Aorta (tissue), 5 donors: ENCODE data around the gene FBXW11. TPM values are rescaled to one million over a fixed set of nuclear protein-coding genes. Genes with fewer than 3 reads are reported as not detected.
"Not testable (repeated sequence)": the region's sequence is repeated elsewhere in the genome, so short reads cannot be mapped to it uniquely, and the experiment has no call there.

Experiments
- ATAC-seq: fragments of 200-7000 bp; cut with Tn5 transposase; one replicate; pipeline ENCODE4 v1.9.1; 2022; ENCODE audit warnings: moderate library complexity; ENCODE audit not compliant: low FRiP score
- DNase-seq, 2 donors: peaks; one replicate each; pipeline ENCODE4 v3.0.0-alpha.2; 2020
- H3K27ac ChIP-seq, 2 donors: one replicate each; pipeline ENCODE4 v1.5.1; 2013; ENCODE audit warnings: low read length in 2 of 2, mild to moderate bottlenecking in 2 of 2, moderate library complexity in 2 of 2, control low read depth in 1 of 2, inconsistent platforms in 1 of 2, low read depth in 1 of 2
- H3K27me3 ChIP-seq, 2 donors: one replicate each; pipeline ENCODE4 v1.6.1; 2013; ENCODE audit warnings: control low read depth in 1 of 2, low read length in 1 of 2, mild to moderate bottlenecking in 1 of 2, moderate library complexity in 1 of 2; ENCODE audit not compliant: insufficient read depth in 2 of 2, control insufficient read depth in 1 of 2
- H3K36me3 ChIP-seq, 2 donors: one replicate each; pipeline ENCODE4 v1.6.1; 2013; ENCODE audit warnings: control low read depth in 1 of 2, low read length in 1 of 2, mild to moderate bottlenecking in 1 of 2; ENCODE audit not compliant: insufficient read depth in 2 of 2, control insufficient read depth in 1 of 2
- H3K4me1 ChIP-seq, 2 donors: one replicate each; pipeline ENCODE4 v1.6.1; 2013; ENCODE audit warnings: low read length in 2 of 2, control low read depth in 1 of 2, mild to moderate bottlenecking in 1 of 2, moderate library complexity in 1 of 2; ENCODE audit not compliant: insufficient read depth in 2 of 2, control insufficient read depth in 1 of 2
- H3K4me3 ChIP-seq, 2 donors: one replicate each; pipeline ENCODE4 v1.5.1; 2013; ENCODE audit warnings: low read length in 2 of 2, control low read depth in 1 of 2, mild to moderate bottlenecking in 1 of 2
- H3K9me3 ChIP-seq: one replicate; pipeline ENCODE4 v1.6.1; 2013; ENCODE audit warnings: mild to moderate bottlenecking, low read length; ENCODE audit not compliant: control insufficient read depth
- WGBS, 2 donors: extraction: QIAGEN DNeasy Blood & Tissue Kit; methylation state at CpG; one replicate each; pipeline ENCODE4 v1.1.7; 2013; 5-methylcytosine and 5-hydroxymethylcytosine counted together
- intact Hi-C, 2 donors: fragments of 100-400 bp; cut with DNase I; formaldehyde crosslinking; loops; one replicate each; pipeline versions ENCODE4 v1.14.2 to v1.15.0; 2022
- polyA plus RNA-seq, 2 donors: library from polyadenylated mRNA; stranded (reverse); fragments of 200-250 nt; gene quantifications; one replicate each; pipeline ENCODE4 v1.2.3, GENCODE V29; 2013
- total RNA-seq, 2 donors: library from RNA; stranded (reverse); fragmentation: NEBNext Ultra II Directional; extraction: Animal tissue kit (Norgen Biotek cat#: 25700); gene quantifications; one replicate each; pipeline ENCODE4 v1.2.1, GENCODE V29; 2021
- donor health status: healthy with polysubstance abuse.
- donor health status: Bipolar disorder and iron deficiency.
- donor health status: DM: no; HTN: no; CAD: no.
- donor health status: DM: no; HTN: no; CAD: no.
- donor health status: DM: yes; HTN: yes; CAD: no.

Gene FBXW11
- total and polyA plus RNA-seq, 4 donors, result 13.5 to 64.0 (median 40.9) TPM

DNA sequence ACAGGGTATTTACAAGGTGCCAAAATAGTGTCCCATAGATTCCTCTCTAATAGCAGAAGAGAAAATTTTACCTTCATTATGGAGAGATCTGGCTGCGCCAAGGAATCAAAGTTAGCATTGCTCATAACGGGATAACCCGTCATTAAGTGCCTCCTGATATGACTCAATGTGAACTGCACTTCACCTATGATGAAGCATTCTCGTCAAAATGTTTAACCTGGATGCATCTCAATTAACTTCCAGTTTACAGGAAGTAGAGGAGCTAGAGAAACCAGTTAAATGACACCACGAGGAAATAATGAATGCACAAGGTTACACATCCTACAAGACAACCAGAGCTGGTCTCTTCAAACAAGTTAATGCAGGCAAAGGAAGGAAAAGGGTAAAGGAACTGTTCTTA lies 17.2 kb downstream of the FBXW11 start:
- H3K27me3 ChIP-seq, result no peaks in the 10 kb centered on the region
- no peak overlapping the region for H3K4me3 ChIP-seq
- intact Hi-C loops, result no loop called here
- no peaks in the 10 kb centered on the region for H3K36me3 ChIP-seq
- no peak for DNase-seq
- peaks cover 0 to 4% of the 10 kb centered on the region in 2 donors for H3K4me1 ChIP-seq
- no peak overlapping the region for H3K27ac ChIP-seq
- no peak for ATAC-seq
- no peaks in the 10 kb centered on the region for H3K9me3 ChIP-seq
- 77 to 82% methylated on average over 5 of the region's 5 CpGs for WGBS, 2 donors

DNA sequence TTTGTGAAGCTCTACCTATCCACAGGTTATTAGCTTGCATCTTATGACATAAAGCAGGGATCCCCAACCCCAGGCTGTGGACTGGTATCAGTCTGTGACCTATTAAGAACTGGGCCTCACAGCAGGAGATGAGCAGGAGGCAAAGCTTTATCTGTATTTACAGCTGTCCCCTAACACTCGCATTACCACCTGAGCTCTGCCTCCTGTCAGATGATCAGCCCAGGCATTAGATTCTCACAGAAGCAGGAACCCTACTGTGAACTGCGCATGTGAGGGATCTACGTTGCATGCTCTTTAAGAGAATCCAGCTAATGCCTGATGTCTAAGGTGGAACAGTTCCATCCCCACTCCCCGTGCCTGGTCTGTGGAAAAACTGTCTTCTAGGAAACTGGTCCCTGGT lies 19.7 kb downstream of the FBXW11 start:
- Histone ChIP-seq H3K9me3 (no peaks in the 10 kb centered on the region), H3K27me3 (no peaks in the 10 kb centered on the region), H3K36me3 (no peaks in the 10 kb centered on the region), H3K27ac (no peak overlapping the region), H3K4me3 (no peak overlapping the region), H3K4me1 (no peaks in the 10 kb centered on the region)
- no peak for ATAC-seq
- no peak for DNase-seq
- intact Hi-C loops, result no loop called here
- 76 to 84% methylated on average over 4 of the region's 4 CpGs for WGBS, 2 donors

GRCh38 chr5:171984748-171985419 lies 21.6 kb downstream of the FBXW11 start:
- H3K27ac ChIP-seq, result no peak overlapping the region
- DNase-seq (no peak), ATAC-seq (no peak)
- intact Hi-C loops, result no loop called here
- no peaks in the 10 kb centered on the region for H3K4me1 ChIP-seq
- H3K9me3 ChIP-seq, result no peaks in the 10 kb centered on the region
- no peak overlapping the region for H3K4me3 ChIP-seq
- no peaks in the 10 kb centered on the region for H3K36me3 ChIP-seq
- H3K27me3 ChIP-seq, result no peaks in the 10 kb centered on the region
- WGBS, 2 donors, result 61 to 68% methylated on average over 6 of the region's 6 CpGs

DNA sequence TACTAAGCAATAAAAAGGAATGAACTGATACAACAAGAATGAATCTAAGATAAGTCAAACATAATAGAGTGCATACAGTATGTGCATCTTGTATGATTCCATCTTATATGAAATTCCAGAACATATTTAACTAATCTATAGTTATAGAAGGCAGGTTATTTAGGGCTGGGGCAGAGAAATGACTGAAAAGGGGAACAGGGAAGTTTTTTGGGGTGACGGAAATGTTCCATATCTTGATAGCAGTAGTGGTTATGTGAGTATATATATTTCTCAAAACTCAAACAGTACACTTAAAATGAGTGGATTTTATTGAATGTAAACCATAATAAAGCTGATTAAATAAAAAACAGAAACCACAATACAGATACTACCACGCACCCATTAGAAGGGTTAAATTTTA lies 24.6 kb downstream of the FBXW11 start:
- 93 to 97% methylated on average over 2 of the region's 2 CpGs for WGBS, 2 donors
- Histone ChIP-seq H3K9me3 (peaks cover 3% of the 10 kb centered on the region), H3K27me3 (no peaks in the 10 kb centered on the region), H3K4me3 (no peak overlapping the region), H3K36me3 (no peaks in the 10 kb centered on the region), H3K4me1 (no peaks in the 10 kb centered on the region), H3K27ac (no peak overlapping the region)
- ATAC-seq (no peak), DNase-seq (no peak)
- intact Hi-C loops, result no loop called here

GRCh38 chr5:171980792-171981191 lies 25.6 kb downstream of the FBXW11 start:
- H3K4me1 ChIP-seq, result peaks cover 0 to 3% of the 10 kb centered on the region in 2 donors
- ATAC-seq, result no peak

DNA sequence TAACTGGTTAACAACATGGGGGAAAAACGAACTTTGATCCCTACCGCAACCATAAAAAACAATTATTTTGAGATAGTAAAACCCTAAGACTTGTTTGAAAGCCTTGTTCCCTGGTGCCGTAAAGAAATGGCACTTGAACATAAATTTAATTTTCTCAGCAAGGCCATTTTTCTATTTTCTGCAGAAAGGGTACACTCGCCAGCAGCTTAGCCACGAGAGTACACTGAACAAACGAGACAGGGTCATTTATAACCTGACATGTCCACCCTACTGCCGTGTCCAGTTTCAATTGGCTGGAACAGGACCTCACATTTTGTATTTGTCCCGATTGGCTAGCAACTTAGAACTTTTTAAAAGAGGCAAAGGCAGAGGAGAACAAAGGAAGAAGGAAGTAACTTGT lies 26.8 kb downstream of the FBXW11 start:
- intact Hi-C loops, result no loop called here
- Histone ChIP-seq H3K27me3 (no peaks in the 10 kb centered on the region), H3K27ac (no peak overlapping the region), H3K4me1 (peaks cover 0 to 7% of the 10 kb centered on the region in 2 donors), H3K36me3 (no peaks in the 10 kb centered on the region), H3K4me3 (no peak overlapping the region), H3K9me3 (peaks cover 3% of the 10 kb centered on the region)
- no peak for DNase-seq
- no peak for ATAC-seq
- WGBS, 2 donors, result 95 to 96% methylated on average over 8 of the region's 8 CpGs

More at GRCh38 chr5:171980792-171981191, 25.6 kb downstream of the FBXW11 start:
- Histone ChIP-seq H3K27ac (no peak overlapping the region), H3K36me3 (no peaks in the 10 kb centered on the region), H3K4me3 (no peak overlapping the region), H3K27me3 (no peaks in the 10 kb centered on the region), H3K9me3 (peaks cover 3% of the 10 kb centered on the region)
- intact Hi-C loops, result no loop called here
- DNase-seq, result no peak
- WGBS, 2 donors, result 95 to 97% methylated on average over 3 of the region's 3 CpGs

DNA sequence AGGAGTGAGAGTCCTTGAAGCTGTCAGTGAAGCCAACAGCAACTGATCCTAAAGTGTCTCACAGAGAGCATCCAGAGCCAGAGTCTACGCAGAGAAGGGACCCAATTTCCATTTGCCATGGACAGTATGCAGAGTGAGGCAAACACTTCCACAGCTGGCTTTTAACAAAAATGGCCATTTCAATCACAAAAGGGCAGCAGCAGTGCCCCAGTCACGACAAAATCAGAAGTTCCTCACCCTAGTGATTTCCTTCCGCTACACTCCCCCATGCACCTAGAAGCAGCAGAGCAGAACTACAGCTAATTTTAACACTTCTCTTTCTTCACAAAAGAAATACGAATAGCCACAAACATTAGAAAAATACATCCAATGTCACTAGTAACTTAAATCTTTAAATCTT lies 27.9 kb downstream of the FBXW11 start:
- no peak for DNase-seq
- Histone ChIP-seq H3K27ac (no peak overlapping the region), H3K36me3 (no peaks in the 10 kb centered on the region), H3K27me3 (no peaks in the 10 kb centered on the region), H3K4me3 (no peak overlapping the region), H3K4me1 (peaks cover 0 to 7% of the 10 kb centered on the region in 2 donors), H3K9me3 (peaks cover 3% of the 10 kb centered on the region)
- no peak for ATAC-seq
- intact Hi-C loops, result no loop called here
- 91% methylated on average over 4 of the region's 4 CpGs for WGBS, 2 donors

DNA sequence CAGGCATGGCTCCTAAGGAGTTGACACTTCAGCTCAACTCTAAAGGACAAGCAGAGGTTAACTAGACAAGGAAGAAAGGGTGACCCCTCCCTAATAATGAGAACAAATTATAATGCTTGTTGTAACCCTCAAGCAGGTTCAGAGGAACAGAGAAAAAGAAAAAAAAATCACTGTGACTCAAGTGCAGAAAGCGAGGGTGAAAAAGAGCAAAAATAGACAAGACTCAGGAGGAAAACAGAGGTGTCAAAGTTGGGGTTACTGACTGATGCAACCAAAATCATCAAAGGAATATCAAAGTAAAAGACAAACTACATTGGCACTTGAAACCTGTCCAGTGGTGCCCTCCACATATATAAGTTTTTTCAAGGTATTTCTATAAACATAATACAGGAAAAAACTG lies 28.4 kb downstream of the FBXW11 start:
- H3K4me3 ChIP-seq, result no peak overlapping the region
- H3K27ac ChIP-seq, result no peak overlapping the region
- peaks cover 0 to 7% of the 10 kb centered on the region in 2 donors for H3K4me1 ChIP-seq
- WGBS, 2 donors, result 86 to 87% methylated on average over 1 of the region's 1 CpG
- H3K9me3 ChIP-seq, result peaks cover 3% of the 10 kb centered on the region
- intact Hi-C loops, result no loop called here
- no peaks in the 10 kb centered on the region for H3K36me3 ChIP-seq
- DNase-seq (no peak), ATAC-seq (no peak)
- H3K27me3 ChIP-seq, result no peaks in the 10 kb centered on the region

- 73 to 78% methylated on average over 6 of the region's 6 CpGs for WGBS, 2 donors
- H3K27ac ChIP-seq, H3K27me3 ChIP-seq, H3K4me3 ChIP-seq, DNase-seq, H3K9me3 ChIP-seq, ATAC-seq, intact Hi-C loops, H3K36me3 ChIP-seq, H3K4me1 ChIP-seq: not testable (repeated sequence)
These were observed 29.0 kb downstream of the FBXW11 start for GRCh38 chr5:171977244-171977950.
